Measurements from ENCODE around the gene RFXANK. TPM values are rescaled to one million over a fixed set of nuclear protein-coding genes. Genes with fewer than 3 reads are reported as not detected.
"Not testable (repeated sequence)": the region's sequence is repeated elsewhere in the genome, so short reads cannot be mapped to it uniquely, and the experiment has no call there.

Gene RFXANK
- 10 to 100 TPM; 32.8 to 36.6 TPM for total RNA-seq
- long read RNA-seq, donor 1, partial matches to known transcripts = 2 of 9 reads
- long read RNA-seq, donor 1, other reads (novel, unspliced or antisense) = 4 of 9 reads
- long read RNA-seq, donor 2, transcript RFXANK-203 (9 exons, 1,212 nt) = major isoform, 10 of 30 reads
- long read RNA-seq, donor 2, partial matches to known transcripts = 2 of 30 reads
- long read RNA-seq, donor 2, other reads (novel, unspliced or antisense) = 18 of 30 reads

- intact Hi-C loops (cut with DNase I) = no loop called here
- DNase-seq (ENCODE audit: low spot score) = peak; percentile 99
Observed at GRCh38 chr19:19192078-19192882, at the start of gene RFXANK, which contains the start of gene BORCS8. Gene RFXANK, plus strand, starts transcription at chr19:19192258. Its CDS starts 1,689 bp downstream, at chr19:19193947. Gene BORCS8, minus strand, starts transcription at chr19:19192152. Its CDS starts 35 bp downstream, at chr19:19192117.

- intact Hi-C loops (cut with DNase I) = loop anchor here in 1 of 2 donors (10.0 kb wide), 1 partner anchor 88 kb away; no protein-coding TSS in a partner anchor
Observed at GRCh38 chr19:19142347-19142746, 49.7 kb upstream of the RFXANK start.

GRCh38 chr19:19145281-19145680 is 46.8 kb upstream of the RFXANK start:
- DNase-seq (ENCODE audit: low spot score) = no peak
- intact Hi-C loops (cut with DNase I) = loop anchor here in 1 of 2 donors (10.0 kb wide), 1 partner anchor 90 kb away; no protein-coding TSS in a partner anchor

More at GRCh38 chr19:19142347-19142746, 49.7 kb upstream of the RFXANK start:
- no peak for DNase-seq (ENCODE audit: low spot score)

GRCh38 chr19:19145684-19146608 is 46.1 kb upstream of the RFXANK start:
- DNase-seq (ENCODE audit: low spot score) = peak; percentile 93
- intact Hi-C loops (cut with DNase I) = loop anchor here in 1 of 2 donors (10.0 kb wide), 1 partner anchor 91 kb away; no protein-coding TSS in a partner anchor

- no peak for DNase-seq (ENCODE audit: low spot score)
- intact Hi-C loops (cut with DNase I) = loop anchor here in 1 of 2 donors (10.0 kb wide), 1 partner anchor 92 kb away; no protein-coding TSS in a partner anchor
Observed at GRCh38 chr19:19146865-19147264, 45.2 kb upstream of the RFXANK start.

GRCh38 chr19:19147344-19147743 is 44.7 kb upstream of the RFXANK start:
- no peak for DNase-seq (ENCODE audit: low spot score)
- intact Hi-C loops (cut with DNase I) = loop anchor here in 1 of 2 donors (10.0 kb wide), 1 partner anchor 93 kb away; no protein-coding TSS in a partner anchor

- DNase-seq (ENCODE audit: low spot score) = not testable (repeated sequence)
- intact Hi-C loops (cut with DNase I) = loop anchor here in 1 of 2 donors (10.0 kb wide), 1 partner anchor 94 kb away; no protein-coding TSS in a partner anchor
Observed at GRCh38 chr19:19148504-19148903, 43.6 kb upstream of the RFXANK start.

GRCh38 chr19:19149435-19149834 is 42.6 kb upstream of the RFXANK start:
- intact Hi-C loops (cut with DNase I) = loop anchor here in 1 of 2 donors (10.0 kb wide), 1 partner anchor 95 kb away; no protein-coding TSS in a partner anchor
- DNase-seq (ENCODE audit: low spot score) = no peak

- DNase-seq (ENCODE audit: low spot score) = no peak
- intact Hi-C loops (cut with DNase I) = no loop called here
Observed at GRCh38 chr19:19151418-19151817, 40.6 kb upstream of the RFXANK start.

GRCh38 chr19:19152668-19153384 is 39.2 kb upstream of the RFXANK start:
- no peak for DNase-seq (ENCODE audit: low spot score)
- intact Hi-C loops (cut with DNase I) = no loop called here

- no peak for DNase-seq (ENCODE audit: low spot score)
- intact Hi-C loops (cut with DNase I) = no loop called here
Observed at GRCh38 chr19:19154768-19155494, 37.1 kb upstream of the RFXANK start.

- intact Hi-C loops (cut with DNase I) = no loop called here
Observed at GRCh38 chr19:19155495-19156219, 36.4 kb upstream of the RFXANK start.

GRCh38 chr19:19157808-19158207 is 34.2 kb upstream of the RFXANK start:
- intact Hi-C loops (cut with DNase I) = no loop called here
- DNase-seq (ENCODE audit: low spot score) = no peak

More at GRCh38 chr19:19155495-19156219, 36.4 kb upstream of the RFXANK start:
- DNase-seq (ENCODE audit: low spot score) = no peak

- intact Hi-C loops (cut with DNase I) = no loop called here
- no peak for DNase-seq (ENCODE audit: low spot score)
Observed at GRCh38 chr19:19159534-19159933, 32.5 kb upstream of the RFXANK start.

GRCh38 chr19:19160461-19161035 is 31.5 kb upstream of the RFXANK start:
- no peak for DNase-seq (ENCODE audit: low spot score)
- intact Hi-C loops (cut with DNase I) = no loop called here

- no peak for DNase-seq (ENCODE audit: low spot score)
- intact Hi-C loops (cut with DNase I) = no loop called here
Observed at GRCh38 chr19:19162495-19162894, 29.6 kb upstream of the RFXANK start.

Data from posterior vena cava (tissue), 2 donors.